Measurements from ENCODE around the gene MAP3K4. TPM values are rescaled to one million over a fixed set of nuclear protein-coding genes. Genes with fewer than 3 reads are reported as not detected.

The MAP3K4 gene
- total and polyA plus RNA-seq, 2 of the 8 experiments (the other 6 are each of a cell fraction or from before 2014, with no cell fraction given): 16.6 to 51.6 TPM

GRCh38 chr6:160973311-160974250 lies 18.0 kb upstream of the MAP3K4 start:
- no peak overlapping the region for H2BK15ac ChIP-seq (ENCODE audit: low read length)
- ChIA-PET CTCF (ENCODE audit: partially characterized antibody) (no interaction called here), POLR2A (ENCODE audit: partially characterized antibody) (no interaction called here)
- TF ChIP-seq CBX8 (IDR thresholded peaks at IDR 0.05; ENCODE audit: borderline replicate concordance, low read depth, low read length) (no peak), GABPA (IDR thresholded peaks at IDR 0.05; ENCODE audit: borderline replicate concordance, insufficient read depth, low read length) (no peak), BACH1 (IDR thresholded peaks at IDR 0.05; ENCODE audit: low read length) (no peak), RAD21 (IDR thresholded peaks at IDR 0.05 in 1 of 2, conservative IDR thresholded peaks at IDR 0.05 in 1 of 2; ENCODE audit: low read depth in 2 of 2, low read length in 2 of 2) (peak in 1 of 2 experiments; percentile 19; a peak in 1 of 4 replicates)
- no peak overlapping the region for H3K4me2 ChIP-seq (ENCODE audit: insufficient read depth in 1 of 2, low read depth in 2 of 2, low read length in 2 of 2)
- DNase-seq (ENCODE audit: low read depth in 1 of 2, low spot score in 2 of 2) (no peak), FAIRE-seq (no peak)
- no peak overlapping the region for H4K91ac ChIP-seq (replicated peaks; ENCODE audit: insufficient read length, low read length)
- H3K4me3 ChIP-seq (ENCODE audit: extremely low read depth in 1 of 4, insufficient read depth in 2 of 4, low read depth in 3 of 4, low read length in 4 of 4): no peak overlapping the region
- H4K5ac ChIP-seq (ENCODE audit: insufficient read length, low read depth, low read length): no peak overlapping the region
- H3K79me2 ChIP-seq (ENCODE audit: control insufficient read depth in 1 of 2, insufficient read depth in 2 of 2, low read length in 2 of 2): no peaks in the 10 kb centered on the region
- no peak overlapping the region for H3K14ac ChIP-seq (ENCODE audit: insufficient read length)
- H2BK12ac ChIP-seq (ENCODE audit: low read depth, low read length): no peak overlapping the region
- no peak overlapping the region for H2BK5ac ChIP-seq (ENCODE audit: low read depth, low read length)
- no peaks in the 10 kb centered on the region for H3K9me3 ChIP-seq (ENCODE audit: insufficient read depth in 2 of 2, low read depth in 1 of 2, low read length in 1 of 2)
- H2AK5ac ChIP-seq (ENCODE audit: low read depth, low read length): no peak overlapping the region
- no peak overlapping the region for H2AFZ ChIP-seq (ENCODE audit: low read length)
- H3K27me3 ChIP-seq (replicated peaks in 1 of 4; ENCODE audit: control insufficient read depth in 3 of 4, extremely low read depth in 1 of 4, insufficient read depth in 3 of 4, low read length in 3 of 4): no peaks in the 10 kb centered on the region
- H3K79me1 ChIP-seq (ENCODE audit: low read depth, low read length): no peaks in the 10 kb centered on the region
- H3K56ac ChIP-seq (replicated peaks; ENCODE audit: insufficient read length, low read depth, low read length): no peak overlapping the region
- no peaks in the 10 kb centered on the region for H3K23me2 ChIP-seq (ENCODE audit: low read depth, low read length)
- H3K4ac ChIP-seq (replicated peaks; ENCODE audit: insufficient read length, low read depth, low read length): no peak overlapping the region
- H4K20me1 ChIP-seq (replicated peaks in 1 of 2; ENCODE audit: control insufficient read depth in 1 of 2, insufficient read depth in 2 of 2, low read length in 2 of 2): no peaks in the 10 kb centered on the region
- H2BK120ac ChIP-seq (replicated peaks; ENCODE audit: low read depth, low read length): no peak overlapping the region
- peaks cover 0 to 4% (median 0%) of the 10 kb centered on the region in 4 experiments; a peak in 1 of 7 replicates for H3K4me1 ChIP-seq (replicated peaks in 1 of 4; ENCODE audit: control insufficient read depth in 3 of 4, insufficient read depth in 4 of 4, low read length in 3 of 4)
- WGBS, 2 experiments (ENCODE audit: extremely low coverage in 1 of 2, insufficient coverage in 1 of 2, insufficient read length in 1 of 2, insufficient replicate concordance in 2 of 2, low coverage in 1 of 2, low lambda C conversion rate in 2 of 2, missing lambda C conversion rate in 1 of 2): 82% methylated on average over 11 of the region's 11 CpGs; no CpG with 5 or more reads in 1 of the 2 experiments
- H3K9ac ChIP-seq (replicated peaks in 1 of 4; ENCODE audit: extremely low read depth in 1 of 4, low read depth in 3 of 4, low read length in 3 of 4): no peak overlapping the region
- no peak overlapping the region for H4K8ac ChIP-seq (ENCODE audit: extremely low read depth, insufficient read depth, low read length)
- no peak overlapping the region for H3K23ac ChIP-seq (ENCODE audit: insufficient read length)
- no peak overlapping the region for H2BK20ac ChIP-seq (ENCODE audit: low read length)
- no peak overlapping the region for H3K18ac ChIP-seq (ENCODE audit: extremely low read depth, low read length)
- H3K27ac ChIP-seq (ENCODE audit: low read depth, low read length): no peak overlapping the region
- H3K36me3 ChIP-seq (ENCODE audit: control insufficient read depth in 2 of 4, insufficient read depth in 4 of 4, low read length in 3 of 4): no peaks in the 10 kb centered on the region
